K562 (cell line): Measurements from ENCODE around the gene CLCN1.

ENCODE experiments used
- CTCF ChIP-seq, 3 experiments: IDR thresholded peaks in 2 of 3; conservative IDR thresholded peaks in 1 of 3; 2 replicates each; pipeline ENCODE4 v1.5.1; 2011 to 2012; ENCODE audit warnings: low read length in 3 of 3, mild to moderate bottlenecking in 3 of 3, control low read depth in 2 of 3, improper control_type of control experiment in 1 of 3, inconsistent platforms in 1 of 3, low read depth in 1 of 3, mixed read lengths in 1 of 3, moderate library complexity in 1 of 3; ENCODE audit not compliant: insufficient read depth in 2 of 3
- MAX ChIP-seq: sonication (generic); formaldehyde crosslinking; IDR thresholded peaks from 2 replicates; pipeline ENCODE4 v1.9.0; 2022; ENCODE audit warnings: mild to moderate bottlenecking, missing genetic modification reagents
- NCOA6 ChIP-seq: fragments of 450-650 bp; IDR thresholded peaks from 2 replicates; pipeline ENCODE4 v1.6.1; 2017; ENCODE audit warnings: mild to moderate bottlenecking
- POLR2AphosphoS5 ChIP-seq: IDR thresholded peaks from 2 replicates; pipeline ENCODE4 v1.6.1; 2011; ENCODE audit warnings: mild to moderate bottlenecking, low read depth, low read length, moderate library complexity; ENCODE audit not compliant: control insufficient read depth, insufficient read depth
- RNF219 ChIP-seq: fragments of 250-450 bp; sonication (Bioruptor Pico); IDR thresholded peaks from 2 replicates; pipeline ENCODE4 v1.5.0; 2022; ENCODE audit warnings: mild to moderate bottlenecking
- SNIP1 ChIP-seq: fragments of 450-650 bp; IDR thresholded peaks from 2 replicates; pipeline ENCODE4 v1.7.1; 2017; ENCODE audit warnings: low read depth, mild to moderate bottlenecking
- SREBF1 ChIP-seq: fragments of 150-350 bp; IDR thresholded peaks from 2 replicates; pipeline ENCODE4 v1.6.1; 2014; ENCODE audit warnings: antibody characterized with exemption, low read depth, low read length, borderline replicate concordance
- ZNF12 ChIP-seq: sonication (generic); formaldehyde crosslinking; IDR thresholded peaks from 2 replicates; pipeline ENCODE4 v1.4.0; 2020; ENCODE audit warnings: mild to moderate bottlenecking, missing genetic modification reagents
- ZNF24 ChIP-seq: fragments of 450-650 bp; IDR thresholded peaks from 2 replicates; pipeline ENCODE4 v1.6.1; 2016

- TF ChIP-seq ZNF24 (no peak), MAX (CRISPR knock-in tag) (no peak), ZNF12 (CRISPR knock-in tag) (no peak), SNIP1 (no peak), RNF219 (no peak), POLR2AphosphoS5 (no peak), SREBF1 (no peak), NCOA6 (no peak), CTCF (IDR thresholded peaks at IDR 0.05 in 2 of 3, conservative IDR thresholded peaks at IDR 0.05 in 1 of 3; ENCODE audit: insufficient read depth in 2 of 3, low read depth in 1 of 3, low read length in 3 of 3) (no peak)
These were observed 38.5 kb downstream of the CLCN1 start for GRCh38 chr7:143354376-143354775.
